GM18951 (cell line): ENCODE measurements around the gene PIP4K2A.

Experiments used
- POLR2A ChIP-seq: IDR thresholded peaks from 4 replicates; pipeline ENCODE4 v1.6.1; 2011; ENCODE audit warnings: mild to moderate bottlenecking; ENCODE audit not compliant: insufficient read length, insufficient read depth; ENCODE audit errors: extremely low read depth
- in situ Hi-C: fragments of 300-500 bp; cut with MboI; formaldehyde crosslinking; loops from one replicate; pipeline ENCODE4 v1.12.0; 2022; ENCODE audit warnings: low sequenced_read_pairs, mixed read lengths, inconsistent platforms; ENCODE audit not compliant: unreplicated experiment

Gene PIP4K2A

GRCh38 chr10:22630234-22631174 lies 83.9 kb downstream of the PIP4K2A start:
- no peak for TF ChIP-seq POLR2A
- in situ Hi-C loops: no loop called here

DNA sequence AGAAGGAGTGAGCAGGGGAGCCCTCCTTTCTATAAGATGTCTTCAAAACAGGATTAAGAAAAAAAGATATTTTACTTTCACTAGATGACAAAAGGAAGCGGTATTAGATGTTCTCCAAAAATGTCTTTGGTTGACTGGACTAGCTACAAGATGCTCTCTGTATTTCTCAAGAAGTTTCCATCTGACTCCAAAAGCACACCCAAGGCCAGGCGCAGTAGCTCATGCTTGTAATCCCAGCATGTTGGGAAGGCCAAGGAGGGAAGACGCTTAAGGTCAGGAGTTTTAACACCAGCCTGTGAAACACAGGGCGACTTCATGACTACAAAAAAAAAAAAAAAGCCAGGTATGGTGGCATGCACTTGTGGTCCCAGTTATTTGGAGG lies 84.5 kb downstream of the PIP4K2A start:
- TF ChIP-seq POLR2A: no peak
- in situ Hi-C loops: no loop called here

DNA sequence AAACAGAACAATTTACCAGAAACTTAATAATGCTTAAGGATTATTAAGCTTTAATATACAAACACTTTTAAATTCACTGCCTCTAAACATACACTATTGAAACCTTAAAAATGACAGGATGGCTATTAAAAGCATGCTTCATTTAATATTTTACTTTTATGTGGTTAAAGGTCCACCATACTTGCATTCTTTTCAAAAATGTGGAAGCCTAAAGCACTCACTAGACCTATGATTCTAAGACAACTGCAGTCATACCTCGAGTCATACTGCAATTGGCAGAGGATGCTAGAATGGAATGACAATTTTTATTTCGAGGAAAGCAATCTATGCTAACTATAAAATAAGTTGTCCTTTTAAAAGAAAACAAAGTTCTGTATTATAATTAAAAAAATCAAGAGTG lies 85.3 kb downstream of the PIP4K2A start:
- in situ Hi-C loops: no loop called here
- no peak for TF ChIP-seq POLR2A

- in situ Hi-C loops: no loop called here
- no peak for TF ChIP-seq POLR2A
Measured at GRCh38 chr10:22628309-22628708, 86.1 kb downstream of the PIP4K2A start.

DNA sequence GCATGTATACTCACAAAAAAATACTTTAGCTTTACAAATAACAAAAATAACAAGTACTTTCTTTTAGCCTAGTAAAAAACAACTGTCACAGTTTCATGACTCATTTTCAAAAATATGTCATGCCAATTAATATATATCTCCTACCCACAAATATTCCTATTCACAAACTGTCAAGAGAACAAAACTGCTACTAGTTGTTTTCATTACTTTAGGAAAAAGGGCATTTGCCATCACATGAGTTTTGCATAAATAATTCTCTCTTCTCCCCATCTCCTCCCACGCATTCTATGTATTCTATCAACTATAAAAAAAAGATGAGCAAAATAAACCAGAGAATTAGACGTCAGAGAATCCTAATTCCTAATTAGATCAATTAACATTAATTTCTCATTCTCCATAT lies 87.6 kb downstream of the PIP4K2A start:
- no peak for TF ChIP-seq POLR2A
- in situ Hi-C loops: no loop called here

DNA sequence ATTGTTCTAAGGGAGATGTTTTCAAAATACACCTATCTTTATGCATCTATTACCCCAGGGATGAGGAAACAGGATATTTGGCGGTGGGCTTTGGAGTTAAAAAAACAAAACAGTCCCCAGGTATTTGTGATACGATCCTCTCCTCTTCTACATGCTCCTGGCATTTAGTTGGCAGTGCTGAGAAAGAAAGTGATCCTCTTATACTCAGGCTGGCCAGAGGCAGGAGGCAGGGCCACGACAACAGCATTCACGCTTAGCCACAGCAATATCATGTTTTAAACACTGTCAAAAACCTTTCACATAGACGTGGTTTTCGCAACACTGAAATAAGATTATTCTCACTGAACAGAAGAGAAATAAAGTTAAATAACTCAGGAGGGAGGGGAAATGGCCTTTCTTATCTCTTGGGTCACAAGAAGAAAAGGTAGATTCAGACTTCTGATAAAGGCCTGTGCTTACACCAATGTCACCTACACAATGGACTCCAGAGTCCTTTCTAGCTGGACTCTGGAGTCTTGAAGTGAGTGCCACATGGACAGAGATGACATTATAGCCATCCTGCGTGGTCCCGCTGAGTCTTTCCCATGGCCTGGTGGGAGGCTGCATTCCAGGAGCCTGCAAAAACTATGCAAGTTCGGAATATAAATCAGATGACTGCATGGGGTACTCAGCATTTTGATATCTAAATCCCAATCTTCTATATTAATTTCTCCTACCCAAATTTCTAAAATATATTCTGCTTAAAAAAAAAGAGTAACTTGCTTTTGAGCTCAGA lies 88.7 kb downstream of the PIP4K2A start:
- in situ Hi-C loops: no loop called here
- no peak for TF ChIP-seq POLR2A

GRCh38 chr10:22624287-22624738 lies 90.1 kb downstream of the PIP4K2A start:
- in situ Hi-C loops: no loop called here
- TF ChIP-seq POLR2A: no peak

DNA sequence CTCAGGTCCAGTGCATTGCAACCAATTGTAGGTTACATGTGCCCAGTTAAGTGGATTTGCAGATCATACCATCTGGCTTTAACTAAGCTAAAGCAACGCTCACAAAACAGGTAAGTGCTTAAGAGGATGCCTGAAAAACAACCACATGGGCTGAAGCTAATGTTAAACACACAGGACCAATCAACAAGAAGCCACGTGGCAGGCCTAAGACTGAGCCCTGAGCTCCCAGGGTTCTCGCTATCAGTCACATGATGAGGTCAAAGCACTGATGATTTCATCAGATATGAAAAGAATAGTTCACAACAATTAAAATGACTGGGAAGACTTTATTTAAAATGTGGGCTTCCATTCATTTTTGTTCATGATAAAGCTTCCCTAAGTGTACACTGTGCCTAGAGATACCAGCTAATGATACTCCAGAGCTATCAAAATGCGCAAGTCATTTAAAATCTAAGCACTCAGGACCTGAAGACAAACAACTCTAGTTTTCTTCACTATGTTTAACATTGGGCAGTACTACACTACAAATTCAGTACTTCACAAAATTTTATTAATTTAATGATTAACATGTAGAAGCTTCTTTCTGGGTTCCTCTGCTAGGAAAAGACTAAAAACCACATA lies 90.6 kb downstream of the PIP4K2A start:
- in situ Hi-C loops: no loop called here
- TF ChIP-seq POLR2A: no peak

DNA sequence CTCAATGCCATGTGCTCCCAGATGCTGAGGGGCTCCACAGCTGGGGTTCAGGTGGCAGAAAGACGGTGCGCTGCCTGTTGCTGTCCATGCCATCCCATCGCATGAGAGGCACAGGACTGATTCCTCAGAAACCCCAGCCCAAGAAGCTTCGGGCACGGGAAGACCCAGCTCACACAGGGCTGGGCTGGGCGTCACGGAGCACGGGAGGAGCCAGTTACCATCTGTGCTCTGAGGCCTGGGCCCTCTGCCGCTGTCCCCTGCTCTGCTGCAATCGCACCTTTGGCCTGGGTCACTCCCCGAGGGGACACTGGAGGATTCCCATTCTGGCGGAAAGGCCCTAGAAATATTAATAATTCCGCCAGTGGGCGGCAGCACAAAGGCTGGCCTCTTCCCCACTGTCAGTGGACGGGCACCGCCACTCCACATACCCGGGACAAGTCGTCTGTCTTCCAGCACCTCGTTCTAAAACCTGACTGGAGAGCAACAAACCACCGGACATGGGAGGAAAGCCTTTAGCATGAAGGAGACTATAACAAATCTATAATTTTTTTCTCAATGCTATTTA lies 92.1 kb downstream of the PIP4K2A start:
- in situ Hi-C loops: no loop called here
- no peak for TF ChIP-seq POLR2A

DNA sequence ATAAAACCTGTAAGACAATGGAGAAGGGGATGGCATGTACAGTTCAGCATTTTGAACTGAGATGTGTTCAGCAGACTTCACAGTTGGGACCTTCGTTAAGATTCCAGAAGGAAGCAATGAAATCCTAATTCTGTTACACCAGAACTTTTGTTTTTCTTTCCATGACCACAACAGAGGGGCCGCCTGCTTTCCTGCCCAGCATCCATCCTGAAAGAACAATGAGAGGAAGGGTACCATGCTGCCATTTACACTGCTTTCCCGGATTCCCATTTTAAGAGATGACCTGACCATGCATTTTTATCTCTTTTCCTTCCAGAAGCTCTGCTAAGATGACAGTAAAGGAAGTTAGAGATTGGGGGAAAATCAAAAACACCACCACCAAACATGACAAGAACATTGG lies 92.7 kb downstream of the PIP4K2A start:
- TF ChIP-seq POLR2A: no peak
- in situ Hi-C loops: no loop called here

GRCh38 chr10:22620929-22621328 lies 93.4 kb downstream of the PIP4K2A start:
- in situ Hi-C loops: no loop called here
- no peak for TF ChIP-seq POLR2A

- TF ChIP-seq POLR2A: no peak
- in situ Hi-C loops: no loop called here
Measured at GRCh38 chr10:22620140-22620857, 94.1 kb downstream of the PIP4K2A start.
